ENCODE measurements around the gene LRMDA.

- TF ChIP-seq CTCF (IDR thresholded peaks at IDR 0.05): no peak
- no peak for TF ChIP-seq POLR2AphosphoS5 (IDR thresholded peaks at IDR 0.05)
- TF ChIP-seq EP300 (IDR thresholded peaks at IDR 0.05; ENCODE audit: low read depth): no peak
Observed at GRCh38 chr10:75679536-75679935, 248.1 kb downstream of the LRMDA start.

All from transverse colon (tissue), 4 donors.